SK-N-MC (cell line): ENCODE data around the gene DRP2.

ENCODE experiments used
- EZH2 ChIP-seq: fragments of 200-600 bp; sonication (generic); IDR thresholded peaks from one replicate; pipeline ENCODE4 v1.6.1; 2017; ENCODE audit warnings: antibody characterized with exemption
- POLR2AphosphoS5 ChIP-seq: IDR thresholded peaks from 2 replicates; pipeline ENCODE4 v1.6.1; 2012; ENCODE audit warnings: mild to moderate bottlenecking, low read depth, low read length, borderline replicate concordance

DNA sequence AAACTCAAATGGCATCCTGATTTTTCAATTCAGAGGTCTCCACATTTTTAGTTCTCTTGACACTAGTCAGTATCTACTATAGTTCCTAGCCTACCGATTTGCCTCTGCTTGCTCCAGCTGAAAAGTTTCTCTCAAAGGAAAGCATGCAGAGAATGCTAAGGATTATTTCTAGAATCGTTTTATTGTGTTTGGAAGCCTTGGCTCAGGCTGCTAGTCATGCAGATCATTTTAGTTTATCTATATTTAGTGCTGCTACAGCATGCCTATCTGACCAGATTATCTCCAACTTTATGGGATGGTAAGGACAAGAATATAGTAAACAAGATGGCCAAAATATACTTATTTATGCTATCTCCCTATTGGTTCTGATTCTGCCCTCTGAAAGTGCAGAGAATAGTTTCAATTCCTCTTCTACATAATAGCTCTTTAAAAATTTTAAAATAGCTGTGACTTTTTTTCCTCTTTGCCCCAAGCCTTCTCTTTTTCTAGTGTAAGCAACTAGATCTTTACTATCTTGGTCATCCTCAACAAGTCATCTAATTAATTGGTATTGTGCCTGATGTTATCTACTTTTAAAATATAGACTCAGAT, 15.7 kb upstream of the DRP2 start:
- TF ChIP-seq EZH2 (no peak), POLR2AphosphoS5 (no peak)
